ENCODE results near the gene RNF14. TPM values are rescaled to one million over a fixed set of nuclear protein-coding genes. Genes with fewer than 3 reads are reported as not detected.

Gene RNF14
- total and polyA plus RNA-seq, 9 donors, result 34.1 to 47.1 (median 38.1) TPM

DNA sequence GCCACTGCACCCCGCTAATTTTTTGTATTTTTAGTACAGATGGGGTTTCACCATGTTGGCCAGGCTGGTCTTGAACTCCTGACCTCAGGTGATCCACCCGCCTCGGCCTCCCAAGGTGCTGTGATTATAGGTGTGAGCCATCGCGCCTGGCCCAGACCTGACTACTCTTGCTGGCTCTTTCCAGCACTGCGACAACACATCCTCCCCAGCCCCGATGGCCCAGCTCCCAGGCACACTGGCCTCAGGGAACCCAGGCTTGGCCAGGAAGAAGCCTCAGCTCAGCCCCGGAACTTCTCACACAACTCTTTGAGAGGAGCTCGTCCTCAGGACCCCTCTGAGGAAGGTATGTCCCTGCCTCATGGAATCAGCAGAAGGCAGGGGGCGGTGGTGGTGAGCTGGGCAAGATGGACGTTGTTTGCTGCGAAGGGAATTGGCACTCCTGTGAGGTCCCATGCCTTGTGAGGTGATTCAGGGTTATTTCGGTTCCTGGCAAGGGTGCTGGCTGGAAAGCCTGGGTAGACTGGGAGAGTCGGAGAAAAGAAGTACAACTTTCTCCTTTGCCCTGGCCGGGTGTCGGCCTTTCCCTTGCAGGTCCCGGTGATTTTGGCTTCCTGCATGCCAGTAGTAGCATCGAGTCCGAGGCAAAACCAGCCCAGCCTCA lies 39.4 kb upstream of the RNF14 start:
- Histone ChIP-seq H3K27ac (ENCODE audit: low read length) (no peak overlapping the region), H3K9me3 (replicated peaks; ENCODE audit: control insufficient read depth, low read depth, low read length) (no peaks in the 10 kb centered on the region), H3K27me3 (ENCODE audit: control insufficient read depth, insufficient read depth, low read length) (no peaks in the 10 kb centered on the region), H3K4me3 (ENCODE audit: low read length) (no peak overlapping the region), H3K36me3 (ENCODE audit: control insufficient read depth, insufficient read depth, low read length) (peaks cover 82% of the 10 kb centered on the region), H3K4me1 (ENCODE audit: control insufficient read depth, insufficient read depth, low read length) (peaks cover under 1% of the 10 kb centered on the region)
- DNase-seq, result no peak
- 95% methylated on average over 13 of the region's 19 CpGs for WGBS (ENCODE audit: insufficient coverage)

GRCh38 chr5:141931694-141932093 lies 37.2 kb upstream of the RNF14 start:
- DNase-seq, result no peak
- no peaks in the 10 kb centered on the region for H3K4me1 ChIP-seq (ENCODE audit: control insufficient read depth, insufficient read depth, low read length)
- H3K27ac ChIP-seq (ENCODE audit: low read length), result no peak overlapping the region
- no peaks in the 10 kb centered on the region for H3K27me3 ChIP-seq (ENCODE audit: control insufficient read depth, insufficient read depth, low read length)
- H3K4me3 ChIP-seq (ENCODE audit: low read length), result no peak overlapping the region
- H3K36me3 ChIP-seq (ENCODE audit: control insufficient read depth, insufficient read depth, low read length), result peaks cover 87% of the 10 kb centered on the region
- H3K9me3 ChIP-seq (replicated peaks; ENCODE audit: control insufficient read depth, low read depth, low read length), result no peaks in the 10 kb centered on the region
- WGBS (ENCODE audit: insufficient coverage), result 80% methylated on average over 1 of the region's 5 CpGs

- no peaks in the 10 kb centered on the region for H3K4me1 ChIP-seq (ENCODE audit: control insufficient read depth, insufficient read depth, low read length)
- WGBS (ENCODE audit: insufficient coverage), result 84% methylated on average over 6 of the region's 7 CpGs
- H3K27ac ChIP-seq (ENCODE audit: low read length), result no peak overlapping the region
- peaks cover 86% of the 10 kb centered on the region for H3K36me3 ChIP-seq (ENCODE audit: control insufficient read depth, insufficient read depth, low read length)
- no peaks in the 10 kb centered on the region for H3K27me3 ChIP-seq (ENCODE audit: control insufficient read depth, insufficient read depth, low read length)
- H3K4me3 ChIP-seq (ENCODE audit: low read length), result no peak overlapping the region
- no peaks in the 10 kb centered on the region for H3K9me3 ChIP-seq (replicated peaks; ENCODE audit: control insufficient read depth, low read depth, low read length)
- no peak for DNase-seq
Measured at GRCh38 chr5:141933151-141933550, 35.8 kb upstream of the RNF14 start.

- Histone ChIP-seq H3K27ac (ENCODE audit: low read length) (no peak overlapping the region), H3K4me1 (ENCODE audit: control insufficient read depth, insufficient read depth, low read length) (no peaks in the 10 kb centered on the region), H3K9me3 (replicated peaks; ENCODE audit: control insufficient read depth, low read depth, low read length) (no peaks in the 10 kb centered on the region), H3K27me3 (ENCODE audit: control insufficient read depth, insufficient read depth, low read length) (no peaks in the 10 kb centered on the region), H3K36me3 (ENCODE audit: control insufficient read depth, insufficient read depth, low read length) (peaks cover 86% of the 10 kb centered on the region), H3K4me3 (ENCODE audit: low read length) (no peak overlapping the region)
- no peak for DNase-seq
- WGBS (ENCODE audit: insufficient coverage), result 83% methylated on average over 8 of the region's 11 CpGs
Measured at GRCh38 chr5:141934099-141934844, 34.6 kb upstream of the RNF14 start.

DNA sequence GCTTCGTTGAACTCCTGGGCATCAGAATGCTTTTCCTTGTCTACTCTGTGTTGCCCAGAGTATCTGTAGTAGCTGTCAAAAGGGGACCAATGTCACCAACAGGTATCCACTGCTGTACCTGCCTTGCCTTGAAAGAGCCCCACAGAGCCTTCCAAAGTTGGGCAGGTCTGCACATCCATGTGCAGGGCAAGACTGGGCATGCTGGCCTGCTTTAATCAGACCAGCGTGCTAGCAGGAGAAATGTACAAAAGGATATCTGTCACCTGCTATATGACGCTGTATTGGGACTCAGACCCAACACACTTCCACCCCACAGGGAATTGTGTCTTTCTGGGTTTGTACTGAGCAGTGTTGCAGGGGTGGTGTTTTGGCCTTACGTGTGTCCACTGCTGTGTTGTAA lies 33.4 kb upstream of the RNF14 start:
- no peak for DNase-seq
- no peak overlapping the region for H3K27ac ChIP-seq (ENCODE audit: low read length)
- H3K36me3 ChIP-seq (ENCODE audit: control insufficient read depth, insufficient read depth, low read length), result peaks cover 87% of the 10 kb centered on the region
- H3K27me3 ChIP-seq (ENCODE audit: control insufficient read depth, insufficient read depth, low read length), result no peaks in the 10 kb centered on the region
- H3K9me3 ChIP-seq (replicated peaks; ENCODE audit: control insufficient read depth, low read depth, low read length), result no peaks in the 10 kb centered on the region
- WGBS (ENCODE audit: insufficient coverage), result 92% methylated on average over 2 of the region's 4 CpGs
- H3K4me1 ChIP-seq (ENCODE audit: control insufficient read depth, insufficient read depth, low read length), result no peaks in the 10 kb centered on the region
- no peak overlapping the region for H3K4me3 ChIP-seq (ENCODE audit: low read length)

DNA sequence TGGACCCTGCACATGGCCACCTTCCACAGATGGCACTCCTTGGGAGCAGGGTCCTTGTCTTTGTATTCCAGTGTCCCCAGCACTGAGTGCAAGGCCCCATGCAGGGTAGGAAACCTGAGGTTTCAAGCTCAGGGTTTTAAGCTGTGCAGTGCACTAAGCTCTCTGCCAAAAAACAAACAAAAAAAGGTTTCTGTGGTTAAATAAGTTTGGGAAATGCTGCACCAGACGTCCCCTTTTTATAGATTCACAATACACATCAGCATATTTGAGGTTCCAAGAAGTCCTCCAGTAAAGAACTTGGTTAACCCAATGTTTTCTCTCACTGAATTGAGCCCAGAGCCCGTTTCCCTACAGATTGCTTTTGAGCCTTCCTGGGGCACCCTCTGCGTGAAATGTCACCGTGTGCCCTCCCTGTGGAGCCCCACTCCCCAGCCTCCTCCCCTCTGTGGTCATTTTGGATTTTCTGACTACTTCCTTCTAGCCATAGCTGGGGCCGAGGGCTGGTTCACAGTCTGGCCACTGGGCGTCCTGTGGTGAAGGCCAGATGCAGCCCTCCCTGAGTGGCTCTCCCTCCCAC lies 28.1 kb upstream of the RNF14 start:
- H3K9me3 ChIP-seq (replicated peaks; ENCODE audit: control insufficient read depth, low read depth, low read length), result no peaks in the 10 kb centered on the region
- H3K36me3 ChIP-seq (ENCODE audit: control insufficient read depth, insufficient read depth, low read length), result peaks cover 53% of the 10 kb centered on the region
- peak; percentile 50 for DNase-seq
- H3K4me3 ChIP-seq (ENCODE audit: low read length), result no peak overlapping the region
- no peaks in the 10 kb centered on the region for H3K27me3 ChIP-seq (ENCODE audit: control insufficient read depth, insufficient read depth, low read length)
- peaks cover 11% of the 10 kb centered on the region for H3K4me1 ChIP-seq (ENCODE audit: control insufficient read depth, insufficient read depth, low read length)
- no peak overlapping the region for H3K27ac ChIP-seq (ENCODE audit: low read length)
- WGBS (ENCODE audit: insufficient coverage), result 50% methylated on average over 4 of the region's 6 CpGs

DNA sequence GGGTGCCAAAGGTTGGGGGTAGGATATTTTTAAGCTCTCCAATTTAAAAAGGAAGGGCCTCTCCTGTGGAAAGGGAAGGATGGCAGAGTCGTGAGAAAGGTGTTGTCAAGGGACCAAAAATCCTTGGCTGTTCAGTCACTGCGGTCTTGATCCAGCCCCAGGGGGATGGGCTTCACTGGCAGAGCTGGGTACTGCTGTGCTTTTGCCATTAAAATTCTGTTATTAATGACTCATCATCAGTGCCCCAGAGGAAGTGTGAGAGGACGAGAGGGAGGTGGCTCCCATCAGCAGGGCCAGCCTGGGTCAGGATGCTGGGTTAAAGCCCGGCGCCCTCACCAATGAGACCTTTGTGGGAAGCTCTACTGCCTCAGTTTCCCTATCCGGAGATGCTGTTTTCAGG lies 27.6 kb upstream of the RNF14 start:
- WGBS (ENCODE audit: insufficient coverage), result 71% methylated on average over 4 of the region's 6 CpGs
- Histone ChIP-seq H3K9me3 (replicated peaks; ENCODE audit: control insufficient read depth, low read depth, low read length) (no peaks in the 10 kb centered on the region), H3K4me3 (ENCODE audit: low read length) (no peak overlapping the region), H3K4me1 (ENCODE audit: control insufficient read depth, insufficient read depth, low read length) (peaks cover 16% of the 10 kb centered on the region), H3K36me3 (ENCODE audit: control insufficient read depth, insufficient read depth, low read length) (peaks cover 48% of the 10 kb centered on the region), H3K27ac (ENCODE audit: low read length) (no peak overlapping the region), H3K27me3 (ENCODE audit: control insufficient read depth, insufficient read depth, low read length) (peaks cover 2% of the 10 kb centered on the region)
- no peak for DNase-seq

- peaks cover 19% of the 10 kb centered on the region for H3K4me1 ChIP-seq (ENCODE audit: control insufficient read depth, insufficient read depth, low read length)
- peaks cover 2% of the 10 kb centered on the region for H3K27me3 ChIP-seq (ENCODE audit: control insufficient read depth, insufficient read depth, low read length)
- WGBS (ENCODE audit: insufficient coverage), result 80% methylated on average over 1 of the region's 6 CpGs
- H3K27ac ChIP-seq (ENCODE audit: low read length), result no peak overlapping the region
- H3K9me3 ChIP-seq (replicated peaks; ENCODE audit: control insufficient read depth, low read depth, low read length), result no peaks in the 10 kb centered on the region
- H3K36me3 ChIP-seq (ENCODE audit: control insufficient read depth, insufficient read depth, low read length), result peaks cover 46% of the 10 kb centered on the region
- no peak overlapping the region for H3K4me3 ChIP-seq (ENCODE audit: low read length)
- DNase-seq, result no peak
Measured at GRCh38 chr5:141941779-141942178, 27.1 kb upstream of the RNF14 start.

GRCh38 chr5:141942185-141942857 lies 26.6 kb upstream of the RNF14 start:
- Histone ChIP-seq H3K36me3 (ENCODE audit: control insufficient read depth, insufficient read depth, low read length) (peaks cover 41% of the 10 kb centered on the region), H3K27me3 (ENCODE audit: control insufficient read depth, insufficient read depth, low read length) (peaks cover 2% of the 10 kb centered on the region), H3K9me3 (replicated peaks; ENCODE audit: control insufficient read depth, low read depth, low read length) (no peaks in the 10 kb centered on the region), H3K4me3 (ENCODE audit: low read length) (no peak overlapping the region), H3K27ac (ENCODE audit: low read length) (no peak overlapping the region), H3K4me1 (ENCODE audit: control insufficient read depth, insufficient read depth, low read length) (peaks cover 19% of the 10 kb centered on the region)
- 46% methylated on average over 5 of the region's 9 CpGs for WGBS (ENCODE audit: insufficient coverage)
- no peak for DNase-seq

DNA sequence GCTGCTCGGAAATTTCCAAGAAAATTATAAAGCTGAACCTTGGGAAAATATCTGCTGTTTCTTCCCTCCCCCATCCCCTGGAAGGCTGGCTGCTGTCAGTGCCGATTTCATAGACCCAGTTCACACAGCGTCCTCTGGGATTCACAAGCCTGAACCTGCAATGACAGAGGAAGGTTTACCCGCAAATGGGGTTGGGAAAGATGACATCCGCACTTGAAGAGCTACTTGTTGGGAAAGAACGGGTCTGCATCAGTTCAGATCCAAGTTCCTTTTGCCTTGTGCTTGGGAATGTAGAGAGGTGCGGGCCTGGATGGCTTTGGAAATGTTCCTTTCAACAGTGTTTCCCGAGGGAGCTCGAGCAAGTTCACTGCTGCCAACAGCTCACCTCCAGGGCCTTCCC lies 24.8 kb upstream of the RNF14 start:
- Histone ChIP-seq H3K4me1 (ENCODE audit: control insufficient read depth, insufficient read depth, low read length) (peaks cover 19% of the 10 kb centered on the region), H3K36me3 (ENCODE audit: control insufficient read depth, insufficient read depth, low read length) (peaks cover 26% of the 10 kb centered on the region), H3K9me3 (replicated peaks; ENCODE audit: control insufficient read depth, low read depth, low read length) (no peaks in the 10 kb centered on the region), H3K27me3 (ENCODE audit: control insufficient read depth, insufficient read depth, low read length) (peaks cover 2% of the 10 kb centered on the region), H3K27ac (ENCODE audit: low read length) (no peak overlapping the region), H3K4me3 (ENCODE audit: low read length) (no peak overlapping the region)
- no peak for DNase-seq
- WGBS (ENCODE audit: insufficient coverage), result 80% methylated on average over 6 of the region's 9 CpGs
